HG03066 (cell line): ENCODE measurements around the gene RAMAC.
"Not testable (repeated sequence)": the region's sequence is repeated elsewhere in the genome, so short reads cannot be mapped to it uniquely, and the experiment has no call there.

Source experiments
- ATAC-seq: cut with Tn5 transposase; IDR thresholded peaks from one replicate; pipeline ENCODE4 v1.9.1; 2021; ENCODE audit warnings: low read depth; ENCODE audit not compliant: unreplicated experiment

Gene RAMAC

DNA sequence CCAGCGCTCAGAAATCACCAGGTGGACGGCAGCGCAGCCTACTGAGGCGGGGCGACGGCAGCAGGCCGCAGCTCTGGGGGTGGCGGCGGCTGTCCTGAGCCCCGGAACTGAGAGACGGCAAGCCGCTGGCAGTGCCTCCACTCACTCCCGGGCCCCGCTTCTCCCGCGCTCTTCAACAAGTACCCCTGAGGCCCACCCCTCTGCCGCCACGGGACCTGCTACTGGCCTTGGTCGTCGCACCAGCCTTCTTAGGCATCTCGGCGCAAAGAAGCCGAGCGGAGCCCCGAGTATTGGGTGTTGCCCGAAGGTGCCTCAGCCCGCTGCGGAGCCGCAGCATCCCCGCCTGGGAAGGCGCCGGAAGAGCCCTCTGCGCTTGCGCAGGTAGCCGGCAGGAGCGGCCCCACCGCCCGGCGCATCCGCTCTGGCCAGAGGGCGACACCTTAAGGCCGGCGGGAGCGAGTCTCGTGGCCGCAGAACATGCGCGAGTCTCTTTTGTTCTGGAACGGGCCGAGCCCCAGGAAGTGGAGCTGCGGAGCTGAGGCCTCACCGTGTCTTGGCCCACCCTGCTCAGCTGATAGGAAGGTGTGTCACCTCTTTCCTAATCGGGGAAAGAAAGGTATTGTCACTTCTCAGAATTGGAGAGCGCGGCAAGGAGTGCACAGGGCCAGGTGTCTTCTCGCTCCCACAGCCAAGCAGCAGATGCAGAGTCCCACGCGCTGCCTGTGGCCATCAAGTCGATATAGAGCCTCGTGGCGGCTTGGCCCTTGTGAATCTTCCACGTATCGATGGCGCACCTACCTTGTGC, 25.5 kb downstream of the RAMAC start, which contains the start of gene C15orf40:
Gene C15orf40 (minus strand): TSS at position 369 of the 805 bp plus-strand sequence. CDS start 32 bp downstream, at position 337.
- ATAC-seq, result peak; percentile 83

GRCh38 chr15:83012076-83012426, 26.0 kb downstream of the RAMAC start:
- ATAC-seq, result no peak

DNA sequence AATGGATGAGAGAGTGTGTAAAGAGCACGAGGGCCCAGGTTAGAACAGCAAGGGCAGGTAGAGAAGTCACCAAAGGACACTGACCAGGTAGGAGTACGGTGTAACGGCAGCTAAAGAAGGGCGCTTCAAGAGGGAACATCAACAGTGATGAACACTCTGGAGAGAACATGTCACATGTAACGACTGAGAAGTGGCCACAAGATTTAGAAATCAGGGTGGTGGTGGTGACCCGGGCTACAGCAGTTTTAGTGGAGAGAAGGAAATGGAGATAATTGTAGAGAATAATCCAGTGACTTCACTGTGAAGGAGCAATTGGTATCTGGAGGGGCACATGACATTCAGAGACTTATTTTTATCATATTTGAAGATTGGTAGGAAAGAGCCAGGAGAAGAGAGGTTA, 26.6 kb downstream of the RAMAC start:
- ATAC-seq, result no peak

DNA sequence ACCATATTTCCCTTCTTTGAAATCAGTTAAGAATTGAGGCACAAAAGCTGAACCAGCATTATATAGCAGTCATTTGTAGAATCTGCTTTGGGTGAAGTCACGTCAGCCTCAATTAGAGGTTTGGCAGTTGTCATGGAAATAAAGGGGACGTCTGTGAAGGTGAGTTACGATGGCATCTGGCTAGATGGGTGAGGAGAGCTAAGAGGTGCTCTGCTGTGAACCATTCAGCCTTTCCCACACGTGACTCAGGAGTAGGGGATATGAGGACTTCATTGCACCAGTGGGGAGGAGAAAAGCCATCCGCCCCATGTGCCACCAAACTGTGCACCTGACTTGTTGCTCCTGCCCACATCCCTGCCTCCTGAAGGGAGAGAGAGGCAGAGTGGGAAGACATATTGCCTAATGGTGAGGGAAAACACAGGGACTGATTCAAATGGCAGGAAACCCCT, 28.2 kb downstream of the RAMAC start:
- ATAC-seq, result no peak

DNA sequence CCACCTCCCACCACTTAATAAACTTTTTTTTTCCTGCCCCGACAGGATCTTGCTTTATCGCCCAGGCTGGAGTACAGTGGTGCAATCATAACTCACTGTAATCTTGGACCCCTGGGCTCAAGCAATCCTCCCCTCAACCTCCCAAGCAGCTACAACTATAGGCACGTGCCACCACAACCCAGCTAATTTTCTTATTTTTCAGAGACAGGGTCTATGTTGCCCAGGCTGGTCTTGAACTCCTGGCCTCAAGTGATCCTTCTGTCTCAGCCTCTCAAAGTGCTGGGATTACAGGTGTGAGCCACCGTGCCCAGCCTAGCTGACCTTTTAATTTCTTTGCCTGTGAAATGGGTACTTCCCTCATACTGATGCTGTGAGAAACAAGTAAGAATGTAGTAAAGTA, 29.4 kb downstream of the RAMAC start:
- no peak for ATAC-seq

DNA sequence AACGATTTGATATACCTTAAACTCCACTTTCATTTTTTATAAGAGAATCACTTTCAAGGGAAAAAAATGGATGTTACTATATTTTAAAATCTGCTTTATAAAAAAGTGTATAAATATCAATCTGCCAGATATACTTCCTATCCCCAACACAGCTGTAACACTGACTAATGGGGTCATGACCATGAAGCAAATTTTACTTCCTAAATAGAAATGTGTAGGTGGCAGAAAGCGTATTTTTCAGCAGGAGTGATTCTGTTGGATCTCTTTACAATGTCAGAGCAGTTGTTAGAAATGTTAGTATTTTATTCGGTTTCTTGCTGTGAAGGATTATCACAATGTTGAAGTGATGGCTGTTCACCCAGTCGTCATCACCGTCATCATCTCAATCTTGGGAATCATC, 30.9 kb downstream of the RAMAC start:
- ATAC-seq, result no peak

- no peak for ATAC-seq
Measured at GRCh38 chr15:83018436-83018835, 32.4 kb downstream of the RAMAC start.

DNA sequence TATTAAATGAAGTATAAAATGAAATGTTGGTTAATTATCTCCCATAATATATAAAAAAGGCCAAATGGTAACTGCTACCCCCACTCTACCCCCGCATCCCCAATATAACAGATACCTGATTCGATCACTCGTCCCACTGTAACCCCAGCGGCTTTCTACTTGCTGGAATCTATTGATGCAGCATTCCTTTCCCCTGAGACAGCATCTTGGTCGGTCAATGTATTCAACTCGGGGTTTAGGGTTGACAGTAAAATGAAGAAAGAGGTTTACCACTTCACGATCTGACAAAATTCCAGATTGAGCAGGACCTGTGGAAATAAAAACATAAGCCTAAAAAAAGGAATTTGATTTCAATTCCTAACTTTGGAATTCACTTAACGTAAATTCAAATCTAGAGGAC, 44.0 kb downstream of the RAMAC start:
- ATAC-seq, result no peak

DNA sequence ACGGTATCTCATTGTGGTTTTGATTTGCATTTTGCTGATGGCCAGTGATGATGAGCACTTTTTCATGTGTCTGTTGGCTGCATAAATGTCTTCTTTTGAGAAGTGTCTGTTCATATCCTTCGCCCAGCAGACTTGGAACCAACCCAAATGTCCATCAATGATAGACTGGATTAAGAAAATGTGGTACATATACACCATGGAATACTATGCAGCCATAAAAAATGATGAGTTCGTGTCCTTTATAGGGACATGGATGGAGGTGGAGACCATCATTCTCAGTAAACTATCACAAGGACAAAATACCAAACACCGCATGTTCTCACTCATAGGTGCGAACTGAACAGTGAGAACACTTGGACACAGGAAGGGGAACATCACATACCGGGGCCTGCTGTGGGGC, 45.2 kb downstream of the RAMAC start:
- ATAC-seq, result not testable (repeated sequence)

DNA sequence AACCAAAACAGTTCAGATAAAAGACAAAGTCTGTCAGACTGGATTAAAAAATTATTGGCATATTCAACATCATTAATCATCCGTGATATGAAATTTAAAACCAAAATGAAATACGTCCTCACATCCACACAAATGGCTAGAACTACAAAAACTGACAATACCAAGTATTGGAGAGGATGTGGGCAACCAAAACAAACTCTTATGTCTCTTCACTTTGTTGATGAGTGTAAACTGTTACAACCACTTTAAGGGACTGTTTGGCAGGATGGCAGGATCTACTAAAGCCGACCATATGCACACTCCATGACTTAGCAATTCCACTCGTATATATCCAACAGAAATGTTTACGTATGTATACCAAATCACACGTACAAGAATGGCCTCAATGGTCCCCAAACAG, 50.2 kb downstream of the RAMAC start:
- no peak for ATAC-seq

DNA sequence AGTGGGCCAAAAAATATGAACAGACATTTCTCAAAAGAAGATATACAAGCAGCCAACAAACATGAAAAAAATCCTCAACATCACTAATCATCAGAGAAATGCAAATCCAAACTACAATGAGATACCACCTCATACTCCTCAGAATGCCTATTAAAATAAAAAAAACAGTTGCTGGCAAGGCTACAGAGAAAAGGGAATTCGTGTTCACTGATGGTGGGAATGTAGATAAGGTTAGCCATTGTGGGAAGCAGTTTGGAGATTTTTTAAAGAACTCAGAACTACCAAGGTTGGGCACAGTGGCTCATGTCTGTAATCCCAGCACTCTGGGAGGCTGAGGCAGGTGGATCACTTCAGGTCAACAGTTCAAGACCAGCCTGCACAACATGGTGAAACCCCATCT, 53.2 kb downstream of the RAMAC start:
- ATAC-seq, result no peak
